ENCODE measurements around the gene CDKL4. TPM values are rescaled to one million over a fixed set of nuclear protein-coding genes. Genes with fewer than 3 reads are reported as not detected.
A peak's percentile ranks its signal among the peaks of the same experiment; 100 is the strongest.
"Not testable (repeated sequence)": the region's sequence is repeated elsewhere in the genome, so short reads cannot be mapped to it uniquely, and the experiment has no call there.

Gene CDKL4
- total RNA-seq, 1 experiment from 2014 or later: not detected

DNA sequence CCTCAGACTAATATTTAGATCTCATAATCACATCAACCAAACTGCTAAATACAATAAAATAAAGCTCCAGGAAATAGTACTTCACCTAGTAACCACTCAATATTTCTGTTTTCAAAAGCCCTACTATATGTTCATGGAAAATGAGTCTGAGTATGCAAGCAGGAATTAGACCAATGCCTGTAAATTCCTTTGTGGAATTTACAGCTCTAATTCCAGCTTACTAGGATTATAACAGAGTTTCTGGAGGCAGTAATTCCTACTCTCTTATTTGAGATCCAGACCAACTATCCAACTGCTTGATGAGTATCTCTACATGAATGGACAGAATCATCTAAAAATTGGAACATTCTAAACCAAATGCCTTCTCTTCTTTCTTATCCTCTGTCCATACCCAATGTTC, 11.6 kb downstream of the CDKL4 start:
- no peak for DNase-seq (ENCODE audit: low spot score)

- no peak for DNase-seq (ENCODE audit: low spot score)
Observed at GRCh38 chr2:39228413-39229209, 15.2 kb downstream of the CDKL4 start.

DNA sequence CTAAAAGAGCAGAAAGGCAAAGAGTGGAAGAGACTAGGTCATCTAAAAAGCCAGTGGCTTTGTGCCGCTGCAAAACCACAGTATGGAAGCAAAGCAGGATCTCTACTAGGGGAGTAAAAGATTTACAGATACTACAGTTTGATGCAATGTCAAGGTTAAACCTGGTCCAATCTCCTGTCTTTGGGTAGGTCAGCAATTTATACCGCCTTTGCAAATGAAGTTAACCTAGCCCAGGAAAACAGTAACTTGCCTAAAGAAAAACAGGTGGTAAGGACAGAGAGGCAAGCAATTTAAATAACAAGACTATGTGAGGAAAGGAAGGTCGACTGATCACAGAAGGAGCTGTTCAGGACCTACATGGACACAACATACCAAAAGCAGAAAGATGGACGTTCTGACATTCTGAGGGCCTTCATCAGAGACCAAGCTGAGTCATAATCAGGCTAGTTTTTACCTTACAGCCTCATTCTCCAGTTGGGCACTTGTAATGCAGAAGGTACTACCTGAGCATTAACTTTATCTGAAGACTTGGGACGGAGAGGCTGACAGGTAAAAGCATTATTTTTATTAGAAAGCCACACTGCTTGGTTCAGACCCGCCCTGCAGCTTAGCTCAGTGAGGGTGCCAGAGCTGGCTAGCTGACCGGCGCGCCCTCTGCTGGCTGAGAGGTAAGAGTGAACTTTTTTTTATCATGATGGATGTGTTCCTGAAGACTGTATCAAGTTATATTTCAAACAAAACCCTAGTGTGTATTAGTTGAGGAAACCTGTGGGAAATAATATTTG, 15.9 kb downstream of the CDKL4 start:
- peak; percentile 63 for DNase-seq (ENCODE audit: low spot score)

DNA sequence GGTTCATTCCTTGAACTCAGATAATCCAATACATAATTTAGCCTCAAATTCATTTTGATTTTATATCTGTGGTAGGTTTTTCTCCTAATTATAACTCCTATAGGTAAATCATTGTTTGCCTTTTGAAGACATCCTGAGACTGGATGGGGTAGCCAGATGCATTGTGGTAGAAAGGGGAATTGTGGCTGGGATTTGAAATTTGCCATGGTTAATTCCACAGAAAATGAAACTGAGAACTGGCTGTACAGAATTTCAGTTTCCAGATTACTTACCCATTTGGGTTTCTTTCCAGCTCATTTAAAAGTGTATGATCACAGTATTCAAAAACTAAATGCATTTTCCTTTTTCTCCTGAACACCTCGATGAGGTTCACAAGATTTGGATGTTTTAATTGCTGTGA, 18.2 kb downstream of the CDKL4 start:
- DNase-seq (ENCODE audit: low spot score): no peak

GRCh38 chr2:39223909-39224308, 19.9 kb downstream of the CDKL4 start:
- no peak for DNase-seq (ENCODE audit: low spot score)

DNA sequence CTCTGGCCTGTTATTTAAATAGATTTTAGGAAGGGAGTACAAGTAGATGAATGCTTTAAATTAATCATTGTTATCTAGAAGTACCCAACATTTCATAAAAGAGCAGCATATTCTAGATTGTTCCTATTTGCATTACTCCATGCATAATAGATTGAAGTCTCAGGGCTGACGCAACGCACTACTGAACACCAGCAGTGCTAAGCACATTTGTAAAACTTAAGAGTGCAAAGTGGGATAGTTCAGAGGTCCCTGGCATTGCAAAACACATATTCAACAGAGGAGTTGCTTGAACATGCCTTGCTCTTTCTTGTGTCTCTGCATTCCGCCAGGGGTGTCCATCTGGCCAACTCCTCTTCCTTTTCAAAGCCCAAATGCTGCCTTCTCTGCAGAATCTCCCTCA, 22.3 kb downstream of the CDKL4 start:
- DNase-seq (ENCODE audit: low spot score): no peak

- no peak for DNase-seq (ENCODE audit: low spot score)
Observed at GRCh38 chr2:39220136-39220535, 23.6 kb downstream of the CDKL4 start.

DNA sequence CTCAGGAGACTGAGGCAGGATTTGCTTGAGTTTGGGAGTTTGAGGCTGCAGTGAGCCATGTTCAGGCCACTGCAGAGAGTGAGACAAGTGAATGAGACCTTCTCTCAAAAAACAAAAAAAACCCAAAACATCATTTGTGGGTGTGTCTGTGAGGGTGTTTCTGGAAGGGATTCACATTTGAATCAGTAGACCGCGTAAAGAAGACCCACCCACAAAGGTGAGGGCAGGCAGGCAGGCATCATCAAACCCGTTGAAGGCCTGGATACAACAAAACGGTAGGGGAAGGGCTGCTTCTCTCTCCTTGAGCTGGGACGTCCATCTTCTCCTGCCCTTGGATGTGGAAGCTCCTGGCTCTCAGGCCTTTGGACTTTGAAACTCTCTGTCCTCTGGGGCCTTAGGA, 25.4 kb downstream of the CDKL4 start:
- no peak for DNase-seq (ENCODE audit: low spot score)

GRCh38 chr2:39217192-39217550, 26.6 kb downstream of the CDKL4 start:
- no peak for DNase-seq (ENCODE audit: low spot score)

- DNase-seq (ENCODE audit: low spot score): peak; percentile 85
Observed at GRCh38 chr2:39216346-39217191, 27.2 kb downstream of the CDKL4 start.

GRCh38 chr2:39215545-39215944, 28.2 kb downstream of the CDKL4 start:
- no peak for DNase-seq (ENCODE audit: low spot score)

DNA sequence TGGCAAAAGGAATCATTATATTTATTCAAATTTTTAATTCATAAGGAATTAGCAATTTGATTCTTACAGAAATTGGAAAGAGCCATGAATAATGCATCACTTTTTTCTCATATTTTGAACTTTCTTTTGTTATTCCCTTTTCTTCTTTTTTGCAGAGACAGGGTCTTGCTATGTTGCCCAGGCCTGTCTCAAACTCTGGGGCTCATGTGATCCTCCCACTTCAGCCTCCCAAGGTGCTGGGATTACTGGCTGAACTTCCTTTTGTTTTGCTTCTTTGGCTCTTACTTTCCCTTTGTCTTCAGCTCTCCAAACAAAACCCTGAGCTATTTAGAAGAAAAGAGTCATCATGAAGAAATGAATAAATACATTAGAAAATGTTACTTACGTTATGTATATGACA, 30.8 kb downstream of the CDKL4 start:
- DNase-seq (ENCODE audit: low spot score): no peak

DNA sequence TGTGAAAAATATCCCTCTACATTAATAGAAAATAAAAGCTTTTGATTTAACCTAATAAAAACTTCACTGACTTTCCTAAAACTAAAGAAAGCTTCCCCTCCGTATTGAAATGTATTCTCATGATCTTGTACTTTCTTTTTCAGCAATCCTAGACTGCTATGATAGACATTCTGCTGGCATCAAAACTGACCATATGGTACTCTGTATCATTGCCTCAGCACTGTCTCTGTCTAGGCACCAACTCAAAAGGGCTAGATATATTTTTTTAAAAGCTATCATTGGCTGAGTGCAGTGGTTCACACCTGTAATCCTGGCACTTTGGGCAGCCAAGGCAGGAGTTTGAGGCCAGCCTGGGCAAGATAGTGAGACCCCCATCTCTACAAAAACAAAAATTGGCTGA, 32.9 kb downstream of the CDKL4 start:
- no peak for DNase-seq (ENCODE audit: low spot score)

DNA sequence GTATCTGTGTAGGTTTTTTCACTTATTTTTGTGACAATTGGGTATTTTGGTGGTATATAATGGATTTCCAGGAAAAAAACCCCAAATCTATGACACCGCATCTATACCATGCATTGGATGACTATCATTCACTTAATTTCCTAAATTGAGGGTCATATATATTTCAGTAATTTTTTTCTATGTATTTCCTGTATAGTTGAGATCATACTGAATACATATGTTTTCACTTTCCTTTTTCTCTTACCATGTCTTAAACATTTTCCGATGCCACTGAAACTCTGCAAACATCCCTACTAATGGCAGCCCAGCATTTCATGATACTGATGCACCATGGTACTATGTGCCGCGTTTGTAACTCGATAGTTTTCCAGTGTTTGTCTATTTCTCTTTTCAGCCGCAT, 40.4 kb downstream of the CDKL4 start:
- no peak for DNase-seq (ENCODE audit: low spot score)

- peak; percentile 40 for DNase-seq (ENCODE audit: low spot score)
Observed at GRCh38 chr2:39202639-39203369, 41.0 kb downstream of the CDKL4 start.

DNA sequence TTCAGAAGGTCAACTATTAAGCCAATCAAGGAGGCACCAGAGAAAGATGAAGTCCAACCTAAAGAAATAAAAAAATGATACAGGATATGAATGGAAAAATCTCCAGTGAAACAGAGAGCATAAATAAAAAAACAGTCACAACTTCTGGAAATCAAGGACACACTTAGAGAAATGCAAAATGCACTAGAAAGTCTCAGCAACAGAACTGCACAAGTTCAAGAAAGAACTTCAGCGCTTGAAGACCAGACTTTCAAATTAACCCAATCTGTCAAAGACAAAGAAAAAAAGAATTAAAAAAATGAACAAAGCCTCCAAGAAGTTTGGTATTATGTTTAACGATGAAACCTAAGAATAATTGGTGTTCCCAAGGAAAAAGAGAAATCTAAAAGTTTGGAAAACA, 46.8 kb downstream of the CDKL4 start:
- not testable (repeated sequence) for DNase-seq (ENCODE audit: low spot score)

DNA sequence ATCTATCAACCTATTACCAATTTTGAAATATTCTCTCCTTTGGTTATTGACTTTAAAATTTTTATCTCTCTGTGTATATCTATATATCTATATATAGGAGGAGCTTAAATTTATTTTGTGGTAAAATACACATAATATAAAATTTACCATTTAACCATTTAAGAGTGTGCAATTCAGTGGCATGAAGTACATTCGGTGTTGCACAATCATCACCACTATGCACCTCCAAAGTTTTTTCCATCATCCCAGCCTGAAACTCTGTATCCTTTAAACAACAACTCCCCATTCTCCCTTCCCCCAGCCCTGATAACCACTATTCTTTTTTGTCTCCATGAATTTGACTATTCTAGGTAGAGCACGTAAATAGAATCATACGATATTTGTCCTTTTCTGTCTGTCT, 49.1 kb downstream of the CDKL4 start:
- DNase-seq (ENCODE audit: low spot score): no peak

- DNase-seq (ENCODE audit: low spot score): no peak
Observed at GRCh38 chr2:39188960-39189494, 54.7 kb downstream of the CDKL4 start.

GRCh38 chr2:39183673-39184072, 60.1 kb downstream of the CDKL4 start:
- DNase-seq (ENCODE audit: low spot score): no peak

DNA sequence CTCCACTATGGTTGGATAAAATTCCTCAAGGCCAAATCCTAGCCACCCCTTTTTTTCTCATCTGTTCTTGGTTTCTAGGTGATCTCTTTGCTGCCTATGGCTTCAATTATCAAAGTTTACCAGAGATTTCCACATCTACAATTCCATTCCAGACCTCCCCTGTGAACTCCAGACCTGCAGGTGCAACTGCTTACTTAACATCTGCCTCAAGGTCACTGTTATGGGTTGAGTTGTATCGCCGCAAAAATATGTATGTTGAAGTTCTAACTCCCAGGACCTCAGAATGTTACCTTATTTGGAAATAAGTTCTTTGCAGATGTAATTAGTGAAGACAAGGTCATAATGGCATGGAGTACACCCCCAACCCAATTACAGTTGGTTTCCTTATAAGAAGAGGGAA, 62.5 kb downstream of the CDKL4 start:
- no peak for DNase-seq (ENCODE audit: low spot score)
